Measurements from ENCODE around the gene VGLL4. TPM values are rescaled to one million over a fixed set of nuclear protein-coding genes. Genes with fewer than 3 reads are reported as not detected.

Gene VGLL4
- total RNA-seq, 1 experiment from 2014 or later, result 26.9 TPM

- H3K9me3 ChIP-seq (ENCODE audit: control insufficient read depth in 1 of 2, insufficient read depth in 1 of 2, low read depth in 1 of 2, low read length in 2 of 2), result no peaks in the 10 kb centered on the region
- ATAC-seq, result no peak
- H3K36me3 ChIP-seq (ENCODE audit: control insufficient read depth in 1 of 2, insufficient read depth in 2 of 2, low read length in 2 of 2), result no peaks in the 10 kb centered on the region
- H3K4me3 ChIP-seq (replicated peaks in 1 of 2; ENCODE audit: low read depth in 1 of 2, low read length in 2 of 2), result no peak overlapping the region
- H3K9me2 ChIP-seq (ENCODE audit: insufficient read depth), result no peaks in the 10 kb centered on the region
- H2AFZ ChIP-seq (ENCODE audit: low read depth, low read length, poor library complexity, severe bottlenecking), result no peak overlapping the region
- RAD21 ChIA-PET (ENCODE audit: low non-redundant PET in 1 of 2, low total read pairs in 2 of 2, uncharacterized antibody in 2 of 2, unreplicated experiment in 2 of 2), result no interaction called here
- no peak overlapping the region for H3K27ac ChIP-seq (ENCODE audit: low read depth, low read length)
- no peak for DNase-seq (ENCODE audit: low read depth, low spot score)
- POLR2A ChIA-PET, result interaction anchor here (0.8 kb wide), 1 partner anchor 11 kb away, joined by 3 read pairs; no protein-coding TSS in a partner anchor
- CTCF ChIA-PET, result no interaction called here
- no TSS peak for BruUV-seq (replicated peaks)
- intact Hi-C loops (cut with micrococcal nuclease), result no loop called here
- no peaks in the 10 kb centered on the region; the same call in 1 of the 2 replicates for H4K20me1 ChIP-seq (ENCODE audit: insufficient read depth)
- H3K4me2 ChIP-seq (ENCODE audit: low read length), result no peak overlapping the region
- no peaks in the 10 kb centered on the region for H3K4me1 ChIP-seq (ENCODE audit: control insufficient read depth in 1 of 2, insufficient read depth in 2 of 2, low read length in 2 of 2)
- no peak overlapping the region for H3K9ac ChIP-seq (ENCODE audit: low read length)
- TF ChIP-seq REST (IDR thresholded peaks at IDR 0.05; ENCODE audit: low read depth) (no peak), CEBPB (IDR thresholded peaks at IDR 0.05; ENCODE audit: low read depth) (no peak), YY1 (IDR thresholded peaks at IDR 0.05; ENCODE audit: extremely low read depth, insufficient replicate concordance, low read depth, low read length) (no peak), FOSL1 (IDR thresholded peaks at IDR 0.05; ENCODE audit: low read depth) (no peak), ZFX (IDR thresholded peaks at IDR 0.05) (no peak), TCF7L2 (IDR thresholded peaks at IDR 0.05; ENCODE audit: borderline replicate concordance, extremely low read depth, insufficient read depth, insufficient read length) (no peak), ZBTB33 (IDR thresholded peaks at IDR 0.05; ENCODE audit: extremely low read depth, insufficient replicate concordance, low read length) (no peak), POLR2A (IDR thresholded peaks at IDR 0.05; ENCODE audit: borderline replicate concordance, extremely low read depth, insufficient read depth, insufficient read length) (no peak), CTCF (IDR thresholded peaks at IDR 0.05 in 2 of 3, conservative IDR thresholded peaks at IDR 0.05 in 1 of 3; ENCODE audit: borderline replicate concordance in 1 of 3, insufficient read depth in 1 of 3, low read depth in 2 of 3, low read length in 2 of 3) (no peak), EZH2 (IDR thresholded peaks at IDR 0.05) (no peak), EZH2phosphoT487 (IDR thresholded peaks at IDR 0.05; ENCODE audit: borderline replicate concordance) (no peak), POLR2AphosphoS5 (IDR thresholded peaks at IDR 0.05; ENCODE audit: low read depth, low read length) (no peak), EGR1 (IDR thresholded peaks at IDR 0.05; ENCODE audit: low read depth) (no peak)
- peaks cover 64% of the 10 kb centered on the region for H3K79me2 ChIP-seq (ENCODE audit: insufficient read depth, low read length)
- H3K27me3 ChIP-seq (ENCODE audit: insufficient read depth, low read length), result no peaks in the 10 kb centered on the region
Observed at GRCh38 chr3:11631820-11632219, 11.9 kb downstream of the VGLL4 start.
